GM12873 (cell line): ENCODE data around the gene ARL2.

Experiments
- TF ChIP-seq, protein P1 (sequence below): IDR thresholded peaks from 2 replicates; pipeline ENCODE4 v1.5.1; 2012; ENCODE audit warnings: low read depth, mild to moderate bottlenecking, moderate library complexity, low read length, control low read depth; ENCODE audit not compliant: insufficient read depth; ENCODE audit errors: missing control alignments

The ARL2 gene

DNA sequence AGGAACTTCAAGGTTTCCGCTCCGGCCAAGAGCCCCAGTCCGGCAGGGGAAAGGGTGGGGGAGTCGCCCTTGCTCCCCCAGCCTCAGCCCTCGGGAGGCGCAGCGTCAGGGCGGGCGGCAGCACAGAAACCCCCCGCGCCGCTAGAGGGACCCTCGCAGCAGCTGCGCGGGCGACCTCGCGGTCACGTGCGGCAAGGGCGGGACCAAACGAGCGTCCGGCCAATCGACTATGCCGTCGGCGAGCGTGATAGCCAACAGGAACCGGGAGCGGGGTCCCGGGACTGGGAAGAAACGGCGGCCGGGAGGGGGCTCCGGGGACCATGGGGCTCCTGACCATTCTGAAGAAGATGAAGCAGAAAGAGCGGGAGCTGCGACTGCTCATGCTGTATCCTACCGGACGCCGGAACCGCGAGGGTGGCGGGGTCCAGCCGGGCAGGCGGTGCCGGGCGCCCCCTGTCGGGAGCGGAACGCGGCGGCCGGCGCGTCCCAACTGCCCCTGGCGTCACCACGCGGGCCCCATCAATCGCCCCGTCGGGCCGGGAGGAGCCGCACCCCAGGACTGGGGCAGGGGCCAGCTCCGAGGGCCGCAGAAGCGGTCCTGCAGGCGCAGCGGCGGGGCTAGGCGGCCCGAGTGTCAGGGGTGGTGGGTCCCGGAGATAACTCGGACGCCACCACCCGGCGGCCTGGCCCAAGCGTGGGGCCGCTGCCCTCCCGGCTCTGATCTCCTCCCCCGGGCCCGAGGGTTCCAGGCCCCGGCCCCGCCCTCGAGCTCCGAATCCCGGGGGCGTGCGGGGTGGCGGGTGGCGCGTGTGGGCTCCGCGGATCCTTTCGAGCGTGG, at the start of gene ARL2:
ARL2 (plus strand) TSS at position 273 of the 838 bp plus-strand sequence; CDS start at position 321, 48 bp downstream.
- TF ChIP-seq, protein P1, sequence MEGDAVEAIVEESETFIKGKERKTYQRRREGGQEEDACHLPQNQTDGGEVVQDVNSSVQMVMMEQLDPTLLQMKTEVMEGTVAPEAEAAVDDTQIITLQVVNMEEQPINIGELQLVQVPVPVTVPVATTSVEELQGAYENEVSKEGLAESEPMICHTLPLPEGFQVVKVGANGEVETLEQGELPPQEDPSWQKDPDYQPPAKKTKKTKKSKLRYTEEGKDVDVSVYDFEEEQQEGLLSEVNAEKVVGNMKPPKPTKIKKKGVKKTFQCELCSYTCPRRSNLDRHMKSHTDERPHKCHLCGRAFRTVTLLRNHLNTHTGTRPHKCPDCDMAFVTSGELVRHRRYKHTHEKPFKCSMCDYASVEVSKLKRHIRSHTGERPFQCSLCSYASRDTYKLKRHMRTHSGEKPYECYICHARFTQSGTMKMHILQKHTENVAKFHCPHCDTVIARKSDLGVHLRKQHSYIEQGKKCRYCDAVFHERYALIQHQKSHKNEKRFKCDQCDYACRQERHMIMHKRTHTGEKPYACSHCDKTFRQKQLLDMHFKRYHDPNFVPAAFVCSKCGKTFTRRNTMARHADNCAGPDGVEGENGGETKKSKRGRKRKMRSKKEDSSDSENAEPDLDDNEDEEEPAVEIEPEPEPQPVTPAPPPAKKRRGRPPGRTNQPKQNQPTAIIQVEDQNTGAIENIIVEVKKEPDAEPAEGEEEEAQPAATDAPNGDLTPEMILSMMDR: peak; percentile 69

DNA sequence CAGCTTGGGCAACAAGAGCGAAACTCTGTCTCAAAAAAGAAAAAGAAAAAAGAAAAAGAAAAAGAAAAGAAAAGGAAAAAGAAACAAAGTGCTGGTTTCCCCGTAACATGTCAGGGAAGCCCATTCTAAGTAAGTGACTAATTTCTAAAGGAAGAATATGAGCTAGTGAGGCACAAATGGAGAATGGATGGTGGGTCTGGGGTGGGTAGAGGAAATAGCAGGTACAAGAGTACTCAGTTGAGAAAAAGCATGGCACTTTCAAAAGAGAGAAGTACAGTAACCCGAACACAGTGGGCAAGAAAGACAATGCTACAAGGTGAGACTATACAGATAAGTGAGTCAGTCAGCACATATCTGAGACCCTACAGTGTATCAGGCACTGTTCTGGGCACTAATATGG, 46.6 kb upstream of the ARL2 start:
- TF ChIP-seq, protein P1: no peak

DNA sequence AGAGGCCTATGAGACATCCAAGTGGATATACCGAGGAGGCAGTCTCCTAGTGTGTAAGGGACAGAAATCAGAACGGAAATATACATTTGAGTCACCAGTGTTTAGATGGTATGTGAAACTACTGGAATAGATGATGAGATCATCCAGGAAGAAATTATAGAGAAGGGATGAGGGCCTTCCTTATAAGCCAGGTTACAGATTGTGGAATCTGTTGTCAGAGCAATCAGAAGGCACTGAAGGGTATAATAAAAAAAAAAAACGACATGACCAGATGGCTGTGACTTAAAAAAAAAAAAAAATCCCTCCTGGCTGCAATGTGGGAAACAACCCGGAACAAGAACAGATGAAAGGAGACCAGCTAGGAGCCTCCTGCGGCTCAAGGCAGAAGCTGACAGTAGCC, 44.8 kb upstream of the ARL2 start:
- TF ChIP-seq, protein P1: no peak

DNA sequence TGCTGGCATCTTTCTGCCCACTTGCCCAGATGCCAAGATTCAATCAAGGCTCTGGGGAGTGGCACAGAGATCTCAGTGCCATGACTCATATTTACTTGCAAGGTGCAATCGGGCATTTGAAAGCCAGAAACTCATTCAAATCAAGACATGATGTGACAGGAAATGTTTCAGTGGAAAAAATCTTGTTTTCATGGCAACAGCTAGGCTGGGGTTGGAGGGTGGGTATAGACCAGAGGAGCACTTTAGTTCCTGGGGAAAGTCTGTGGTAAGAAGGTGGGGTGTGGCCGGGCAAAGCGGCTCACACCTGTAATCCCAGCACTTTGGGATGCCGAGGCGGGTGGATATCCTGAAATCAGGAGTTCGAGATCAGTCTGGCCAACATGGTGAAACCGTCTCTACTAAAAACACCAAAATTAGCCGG, 43.2 kb upstream of the ARL2 start:
- TF ChIP-seq, protein P1: no peak

DNA sequence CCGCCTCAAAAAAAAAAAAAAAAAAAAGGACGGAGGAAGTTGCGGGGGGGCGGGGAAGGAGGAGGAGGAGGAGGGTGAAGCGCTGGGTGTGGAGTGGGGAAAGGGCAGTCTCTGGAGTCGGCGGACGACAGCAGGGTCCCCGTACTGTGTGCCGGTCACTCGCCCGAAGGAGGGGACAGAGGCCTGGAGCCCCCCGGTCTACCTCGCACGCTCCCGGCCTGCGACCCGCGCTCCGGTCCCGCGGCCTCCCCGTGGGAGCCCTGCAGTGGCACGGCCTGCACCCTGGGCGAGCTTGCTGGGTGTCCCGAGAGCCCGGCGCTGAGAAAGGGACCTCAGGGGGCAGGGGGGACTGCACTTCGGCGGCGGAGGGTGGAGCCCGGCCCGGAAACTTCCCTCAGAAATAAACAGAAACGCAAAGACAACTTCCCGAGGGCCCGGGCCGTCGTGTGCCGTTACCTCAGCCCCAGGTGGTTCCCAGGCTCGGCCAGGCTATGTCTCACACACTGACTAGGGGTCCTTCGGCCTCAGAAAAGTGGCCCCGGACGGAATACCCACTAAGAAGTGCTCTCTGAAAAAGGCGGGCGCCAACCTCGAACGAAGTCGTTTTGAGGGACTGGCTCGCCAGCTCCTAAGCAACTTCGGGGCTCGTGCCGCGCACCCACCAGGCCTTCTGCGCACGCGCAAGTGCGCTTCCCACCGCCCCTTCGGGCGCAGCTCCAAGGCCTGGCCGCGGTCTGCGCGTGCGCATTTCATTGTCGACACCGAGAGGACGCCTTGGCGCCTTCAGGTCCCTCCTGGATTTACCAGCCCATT, 42.3 kb upstream of the ARL2 start, which contains the start of gene MAJIN:
MAJIN (minus strand) TSS at position 688 of the 813 bp plus-strand sequence. CDS start 12,703 bp downstream, outside the sequence.
- TF ChIP-seq, protein P1: no peak

DNA sequence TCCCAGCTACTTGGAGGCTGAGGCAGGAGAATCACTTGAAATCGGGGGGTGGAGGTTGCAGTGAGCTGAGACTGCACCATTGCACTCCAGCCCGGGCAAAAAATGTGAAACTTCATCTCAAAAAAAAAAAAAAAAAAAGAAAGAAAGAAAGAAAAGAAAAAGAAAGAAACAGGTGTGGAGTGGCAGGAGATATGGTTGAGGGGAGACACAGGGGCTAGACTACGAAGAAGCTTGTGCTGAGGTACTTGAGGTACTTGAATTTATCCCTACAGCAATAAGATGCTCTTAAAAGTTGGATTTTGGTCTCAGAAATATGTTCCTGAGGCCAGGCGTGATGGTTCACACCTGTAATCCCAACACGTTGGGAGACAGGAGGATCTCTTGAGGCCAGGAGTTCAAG, 39.8 kb upstream of the ARL2 start:
- TF ChIP-seq, protein P1: no peak

DNA sequence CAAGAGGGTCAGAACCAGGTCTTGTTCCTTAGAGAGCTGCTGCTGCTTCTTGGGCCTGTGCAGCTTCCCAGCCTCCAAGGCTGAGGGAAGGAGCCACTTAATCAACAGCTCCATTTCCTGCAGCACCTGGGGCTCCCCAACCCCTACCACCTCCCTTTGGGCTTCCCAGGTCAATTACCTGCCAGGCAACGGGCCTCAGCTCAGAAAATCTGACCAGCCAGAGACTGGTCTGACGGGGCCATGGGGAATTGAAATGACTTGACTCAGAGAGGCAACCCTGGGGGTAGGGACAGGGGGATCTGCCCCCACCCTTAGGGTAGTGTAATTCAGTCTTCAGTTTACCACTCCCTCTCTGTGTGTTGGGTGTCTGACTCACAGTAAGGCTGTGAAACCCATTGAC, 37.3 kb upstream of the ARL2 start:
- TF ChIP-seq, protein P1: no peak
